Measurements from ENCODE around the gene PRKG1. TPM values are rescaled to one million over a fixed set of nuclear protein-coding genes. Genes with fewer than 3 reads are reported as not detected.

The PRKG1 gene
- total and polyA plus RNA-seq, 2 of the 8 experiments (the other 6 are each of a cell fraction or from before 2014, with no cell fraction given): 4.2 to 15.2 TPM

- TF ChIP-seq CHD7 (IDR thresholded peaks at IDR 0.05; ENCODE audit: insufficient replicate concordance, low read length) (no peak), TAF1 (IDR thresholded peaks at IDR 0.05; ENCODE audit: low read depth, low read length) (no peak), E2F6 (IDR thresholded peaks at IDR 0.05) (no peak), EGR1 (IDR thresholded peaks at IDR 0.05; ENCODE audit: borderline replicate concordance, low read depth, low read length) (no peak), CHD1 (IDR thresholded peaks at IDR 0.05; ENCODE audit: low read depth, low read length) (no peak), SAP30 (IDR thresholded peaks at IDR 0.05; ENCODE audit: insufficient read depth, insufficient replicate concordance, low read length) (no peak)
Observed at GRCh38 chr10:51224671-51225161, 150.4 kb downstream of the PRKG1 start (continued).

All from H1 (cell line).